GM12865 (cell line): ENCODE measurements around the gene SPDYC.
A peak's percentile ranks its signal among the peaks of the same experiment; 100 is the strongest.
"Not testable (repeated sequence)": the region's sequence is repeated elsewhere in the genome, so short reads cannot be mapped to it uniquely, and the experiment has no call there.

Experiments used
- DNase-seq: peaks from one replicate; pipeline ENCODE4 v3.0.0; 2010; ENCODE audit warnings: low read depth
- H3K4me3 ChIP-seq: 2 replicates; pipeline ENCODE4 v1.5.1; 2011; ENCODE audit warnings: mild to moderate bottlenecking, low read depth, low read length, control low read depth
- CTCF ChIP-seq: IDR thresholded peaks from 2 replicates; pipeline ENCODE4 v1.5.1; 2011; ENCODE audit warnings: low read length, control low read depth, low read depth, inconsistent platforms; ENCODE audit not compliant: insufficient read depth; ENCODE audit errors: missing control alignments

SPDYC gene

GRCh38 chr11:65134952-65135632 is 34.9 kb upstream of the SPDYC start:
- DNase-seq = peak; percentile 97
- H3K4me3 ChIP-seq = peak overlapping the region; percentile 78
- no peak for TF ChIP-seq CTCF

DNA sequence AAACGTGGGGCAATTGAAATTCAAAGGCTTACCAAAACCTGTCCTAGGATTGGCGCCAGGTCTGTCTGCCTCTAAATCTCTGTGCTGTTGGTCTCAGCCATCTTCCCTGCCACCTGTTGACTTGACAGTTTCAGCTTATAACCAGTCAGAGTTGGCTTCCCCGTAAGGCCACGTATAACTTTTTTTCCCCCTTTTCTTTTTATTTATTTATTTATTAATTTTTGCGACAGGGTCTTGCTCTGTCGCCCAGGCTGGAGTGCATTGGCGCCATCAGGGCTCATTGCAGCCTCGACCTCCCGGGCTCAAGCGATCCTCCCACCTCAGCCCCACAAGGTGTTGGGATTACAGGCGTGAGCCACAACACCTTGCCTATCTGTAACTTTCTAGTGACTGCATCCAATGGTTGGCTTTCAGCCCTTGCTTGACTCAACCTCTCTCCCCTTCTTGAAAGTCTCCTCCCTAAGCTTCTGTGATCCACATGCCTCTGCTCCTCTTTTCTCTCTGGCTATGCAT is 34.3 kb upstream of the SPDYC start:
- H3K4me3 ChIP-seq = peak overlapping the region; percentile 78
- no peak for TF ChIP-seq CTCF
- no peak for DNase-seq

DNA sequence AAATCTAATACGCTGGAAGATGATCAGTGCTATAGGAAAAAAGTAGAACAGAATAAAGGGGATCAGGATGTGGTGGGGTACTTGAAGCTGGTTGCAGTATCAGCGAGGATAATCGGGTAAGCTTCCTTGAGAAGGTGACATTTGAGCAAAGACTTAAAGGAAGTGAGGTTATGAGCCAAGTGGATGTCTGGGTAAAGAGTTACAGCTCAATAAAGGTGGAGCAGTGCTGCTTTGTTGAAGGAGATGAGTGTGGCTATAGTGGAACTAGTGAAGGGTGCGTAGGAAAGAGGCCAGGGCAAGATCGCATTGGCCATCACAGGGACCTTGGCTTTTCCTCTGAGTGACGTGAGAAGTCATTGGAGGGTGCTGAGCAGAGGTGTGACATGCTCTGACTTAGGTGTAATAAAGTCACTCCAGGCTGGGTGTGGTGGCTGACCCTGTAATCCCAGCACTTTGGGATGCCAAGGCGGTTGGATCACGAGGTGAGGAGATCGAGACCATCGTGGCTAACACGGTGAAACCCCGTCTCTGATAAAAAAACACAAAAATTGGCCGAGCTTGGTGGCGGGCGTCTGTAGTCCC is 33.4 kb upstream of the SPDYC start:
- no peak overlapping the region for H3K4me3 ChIP-seq
- DNase-seq = no peak
- no peak for TF ChIP-seq CTCF

- no peak for DNase-seq
- no peak for TF ChIP-seq CTCF
- H3K4me3 ChIP-seq = no peak overlapping the region
Observed at GRCh38 chr11:65141896-65142494, 28.0 kb upstream of the SPDYC start.

- DNase-seq = no peak
- H3K4me3 ChIP-seq = no peak overlapping the region
- no peak for TF ChIP-seq CTCF
Observed at GRCh38 chr11:65147352-65148075, 22.5 kb upstream of the SPDYC start.

DNA sequence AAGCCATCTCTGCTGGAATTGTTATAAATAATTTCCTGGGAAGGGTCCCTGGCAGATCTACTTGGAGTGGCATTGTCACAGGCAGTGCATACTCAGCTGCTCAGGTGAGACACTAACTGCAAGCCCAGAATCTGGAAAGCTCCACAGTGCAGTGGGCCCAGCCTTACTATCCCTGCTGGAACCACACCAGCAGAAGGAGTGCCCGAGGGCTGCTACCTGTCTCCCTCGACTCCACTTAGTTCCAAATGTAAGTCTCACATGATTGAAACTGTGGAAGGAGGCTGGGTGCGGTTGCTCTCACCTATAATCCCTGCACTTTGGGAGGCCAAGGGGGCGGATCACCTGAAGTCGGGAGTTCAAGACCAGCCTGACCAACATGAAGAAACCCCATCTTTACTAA is 21.4 kb upstream of the SPDYC start:
- TF ChIP-seq CTCF = no peak
- no peak for DNase-seq
- no peak overlapping the region for H3K4me3 ChIP-seq

DNA sequence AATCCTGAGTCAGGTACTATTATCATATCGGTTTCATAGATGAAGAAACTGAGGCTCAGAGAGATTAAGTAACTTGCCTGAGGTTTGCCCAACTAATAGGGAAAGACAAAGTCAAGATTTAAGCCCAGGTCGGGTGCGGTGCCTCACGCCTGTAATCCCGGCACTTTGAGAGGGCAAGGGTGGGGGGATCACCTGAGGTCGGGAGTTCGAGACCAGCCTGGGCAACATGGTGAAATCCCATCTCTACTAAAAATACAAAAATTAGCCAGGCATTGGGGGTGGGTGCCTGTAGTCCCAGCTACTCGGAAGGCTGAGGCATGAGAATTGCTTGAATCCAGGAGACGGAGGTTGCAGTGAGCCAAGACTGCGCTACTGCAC is 19.9 kb upstream of the SPDYC start:
- DNase-seq, H3K4me3 ChIP-seq: not testable (repeated sequence)
